Lower leg skin (tissue), 4 donors: ENCODE measurements around the gene ANKRD23. TPM values are rescaled to one million over a fixed set of nuclear protein-coding genes. Genes with fewer than 3 reads are reported as not detected.

Experiments
- DNase-seq, 2 donors: peaks; one replicate each; pipeline ENCODE4 v3.0.0-alpha.2; 2019; ENCODE audit warnings: low spot score in 2 of 2
- H3K4me3 ChIP-seq: fragments of 200-600 bp; sonication (generic); 2 replicates; pipeline ENCODE4 v1.5.1; 2017; ENCODE audit warnings: mild to moderate bottlenecking, low read depth; ENCODE audit not compliant: poor library complexity, severe bottlenecking
- POLR2A ChIP-seq, 2 donors: fragments of 450-650 bp; IDR thresholded peaks; one replicate each; pipeline ENCODE4 v1.6.1; 2016 to 2017; ENCODE audit warnings: antibody characterized with exemption in 2 of 2, mild to moderate bottlenecking in 1 of 2, moderate library complexity in 1 of 2
- WGBS, 2 donors: methylation state at CpG; one replicate each; pipeline ENCODE4 v1.1.5; 2018; 5-methylcytosine and 5-hydroxymethylcytosine counted together
- intact Hi-C: fragments of 100-400 bp; cut with DNase I; formaldehyde crosslinking; loops from one replicate; pipeline ENCODE4 v1.15.0; 2023; ENCODE audit warnings: low total_unique reads
- total RNA-seq, 4 donors: library from RNA; depleted of rRNA; stranded (reverse); fragments of >200 nt; gene quantifications; one replicate each; pipeline ENCODE4 v1.1.0, GENCODE V29; 2016
- TF ChIP-seq, protein P1 (sequence below), 3 donors: fragments of 450-650 bp; IDR thresholded peaks; one replicate each; pipeline ENCODE4 v1.5.1; 2016; ENCODE audit warnings: antibody characterized with exemption in 3 of 3, mild to moderate bottlenecking in 3 of 3, moderate library complexity in 2 of 3

ANKRD23 gene
- total RNA-seq, 4 donors from 2014 or later: 4.9 to 12.4 (median 8.8) TPM

GRCh38 chr2:96882906-96883305 is 39.1 kb upstream of the ANKRD23 start:
- DNase-seq: no peak
- H3K4me3 ChIP-seq: no peak overlapping the region
- 58 to 67% methylated on average over 8 of the region's 8 CpGs for WGBS, 2 donors
- intact Hi-C loops: no loop called here
- TF ChIP-seq POLR2A (IDR thresholded peaks at IDR 0.05): no peak
- TF ChIP-seq, protein P1, sequence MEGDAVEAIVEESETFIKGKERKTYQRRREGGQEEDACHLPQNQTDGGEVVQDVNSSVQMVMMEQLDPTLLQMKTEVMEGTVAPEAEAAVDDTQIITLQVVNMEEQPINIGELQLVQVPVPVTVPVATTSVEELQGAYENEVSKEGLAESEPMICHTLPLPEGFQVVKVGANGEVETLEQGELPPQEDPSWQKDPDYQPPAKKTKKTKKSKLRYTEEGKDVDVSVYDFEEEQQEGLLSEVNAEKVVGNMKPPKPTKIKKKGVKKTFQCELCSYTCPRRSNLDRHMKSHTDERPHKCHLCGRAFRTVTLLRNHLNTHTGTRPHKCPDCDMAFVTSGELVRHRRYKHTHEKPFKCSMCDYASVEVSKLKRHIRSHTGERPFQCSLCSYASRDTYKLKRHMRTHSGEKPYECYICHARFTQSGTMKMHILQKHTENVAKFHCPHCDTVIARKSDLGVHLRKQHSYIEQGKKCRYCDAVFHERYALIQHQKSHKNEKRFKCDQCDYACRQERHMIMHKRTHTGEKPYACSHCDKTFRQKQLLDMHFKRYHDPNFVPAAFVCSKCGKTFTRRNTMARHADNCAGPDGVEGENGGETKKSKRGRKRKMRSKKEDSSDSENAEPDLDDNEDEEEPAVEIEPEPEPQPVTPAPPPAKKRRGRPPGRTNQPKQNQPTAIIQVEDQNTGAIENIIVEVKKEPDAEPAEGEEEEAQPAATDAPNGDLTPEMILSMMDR (IDR thresholded peaks at IDR 0.05): no peak

DNA sequence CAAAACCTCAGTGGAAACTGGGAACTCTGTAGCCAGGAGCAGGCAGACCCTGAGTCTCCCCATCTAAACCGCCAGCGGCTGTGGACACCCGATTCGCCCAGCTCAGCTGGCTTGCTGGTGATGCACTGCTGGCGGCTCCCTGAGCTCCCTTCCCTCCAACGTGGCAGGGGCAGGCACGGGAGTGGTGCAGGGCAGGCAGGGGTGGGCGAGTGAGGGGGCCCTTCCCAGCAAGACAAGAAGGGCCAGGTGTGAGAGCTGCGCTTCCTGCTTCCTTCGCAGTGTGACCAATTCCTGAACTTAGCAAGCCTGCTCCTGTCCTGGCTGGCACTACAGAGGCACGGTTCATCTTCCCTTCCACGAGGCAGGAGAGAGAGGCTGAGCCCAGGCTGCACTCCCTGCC is 38.4 kb upstream of the ANKRD23 start:
- DNase-seq: no peak
- intact Hi-C loops: no loop called here
- 15 to 64% methylated on average over 9 to 12 of the region's 12 CpGs for WGBS, 2 donors
- no peak for TF ChIP-seq POLR2A (IDR thresholded peaks at IDR 0.05)
- TF ChIP-seq, protein P1 (IDR thresholded peaks at IDR 0.05): no peak
- no peak overlapping the region for H3K4me3 ChIP-seq

GRCh38 chr2:96881349-96882195 is 37.8 kb upstream of the ANKRD23 start:
- no peak for DNase-seq

GRCh38 chr2:96880891-96881273 is 37.1 kb upstream of the ANKRD23 start:
- H3K4me3 ChIP-seq: no peak overlapping the region
- intact Hi-C loops: no loop called here
- TF ChIP-seq POLR2A (IDR thresholded peaks at IDR 0.05): no peak
- TF ChIP-seq, protein P1 (IDR thresholded peaks at IDR 0.05): no peak
- DNase-seq: no peak
- WGBS, 2 donors: 83 to 92% methylated on average over 6 of the region's 6 CpGs

More at GRCh38 chr2:96881349-96882195, 37.8 kb upstream of the ANKRD23 start:
- intact Hi-C loops: no loop called here
- TF ChIP-seq POLR2A (IDR thresholded peaks at IDR 0.05): no peak
- TF ChIP-seq, protein P1 (IDR thresholded peaks at IDR 0.05): no peak
- H3K4me3 ChIP-seq: no peak overlapping the region
- 56 to 59% methylated on average over 9 to 10 of the region's 10 CpGs for WGBS, 2 donors

- DNase-seq: no peak
- intact Hi-C loops: no loop called here
- 92 to 98% methylated on average over 11 to 13 of the region's 18 CpGs for WGBS, 2 donors
- TF ChIP-seq POLR2A (IDR thresholded peaks at IDR 0.05): no peak
- TF ChIP-seq, protein P1 (IDR thresholded peaks at IDR 0.05): no peak
- no peak overlapping the region for H3K4me3 ChIP-seq
Measured at GRCh38 chr2:96879545-96880040, 35.8 kb upstream of the ANKRD23 start.
